ENCODE results near the gene TJP1. TPM values are rescaled to one million over a fixed set of nuclear protein-coding genes. Genes with fewer than 3 reads are reported as not detected.

Gene TJP1
- total and polyA plus RNA-seq, 9 of the 15 experiments (the other 6 are each of a cell fraction or from before 2014, with no cell fraction given), result 9.1 to 39.3 (median 28.0) TPM

- peak; percentile 80 for TF ChIP-seq DEAF1 (CRISPR knock-in tag; IDR thresholded peaks at IDR 0.05)
- no peak for TF ChIP-seq BMI1 (IDR thresholded peaks at IDR 0.05; ENCODE audit: low read length)
- no peak for TF ChIP-seq SIN3B (IDR thresholded peaks at IDR 0.05; ENCODE audit: low read depth)
- no peak for TF ChIP-seq ZBTB43 (CRISPR knock-in tag; IDR thresholded peaks at IDR 0.05)
- peak; percentile 78; the same call in 1 of the 2 replicates for TF ChIP-seq STAG1 (CRISPR knock-in tag; IDR thresholded peaks at IDR 0.05; ENCODE audit: borderline replicate concordance)
- TF ChIP-seq SOX6 (IDR thresholded peaks at IDR 0.05), result peak; percentile 41; the same call in 1 of the 2 replicates
- no peak for TF ChIP-seq ZNF316 (IDR thresholded peaks at IDR 0.05)
- TF ChIP-seq JUN (IDR thresholded peaks at IDR 0.05; ENCODE audit: borderline replicate concordance, low read depth, low read length), result 0 out of 2 replicates have a peak, but pooled peaks have one; percentile 19
- TF ChIP-seq JUN (CRISPR knock-in tag; IDR thresholded peaks at IDR 0.05; ENCODE audit: borderline replicate concordance), result no peak
- no peak for TF ChIP-seq ATF2 (CRISPR knock-in tag; IDR thresholded peaks at IDR 0.05)
- no peak for TF ChIP-seq MAZ (CRISPR knock-in tag; conservative IDR thresholded peaks at IDR 0.05 in 1 of 2, IDR thresholded peaks at IDR 0.05 in 1 of 2)
- TF ChIP-seq SMC3 (conservative IDR thresholded peaks at IDR 0.05; ENCODE audit: insufficient read depth, low read depth, low read length), result peak; percentile 69
- no peak for TF ChIP-seq GABPB1 (CRISPR knock-in tag; IDR thresholded peaks at IDR 0.05)
- TF ChIP-seq MYC (IDR thresholded peaks at IDR 0.05; ENCODE audit: low read depth, low read length), result peak; percentile 30; the same call in 1 of the 2 replicates
- TF ChIP-seq MYC (CRISPR knock-in tag; IDR thresholded peaks at IDR 0.05; ENCODE audit: borderline replicate concordance, low read depth), result no peak
- TF ChIP-seq ZBTB2 (IDR thresholded peaks at IDR 0.05), result no peak
These were observed 154.1 kb downstream of the TJP1 start (continued) for GRCh38 chr15:29668120-29668602.
